ENCODE results near the gene HEPHL1. TPM values are rescaled to one million over a fixed set of nuclear protein-coding genes. Genes with fewer than 3 reads are reported as not detected.

The HEPHL1 gene
- total and polyA plus RNA-seq, 2 experiments from 2014 or later = 0.07 to 0.21 TPM

DNA sequence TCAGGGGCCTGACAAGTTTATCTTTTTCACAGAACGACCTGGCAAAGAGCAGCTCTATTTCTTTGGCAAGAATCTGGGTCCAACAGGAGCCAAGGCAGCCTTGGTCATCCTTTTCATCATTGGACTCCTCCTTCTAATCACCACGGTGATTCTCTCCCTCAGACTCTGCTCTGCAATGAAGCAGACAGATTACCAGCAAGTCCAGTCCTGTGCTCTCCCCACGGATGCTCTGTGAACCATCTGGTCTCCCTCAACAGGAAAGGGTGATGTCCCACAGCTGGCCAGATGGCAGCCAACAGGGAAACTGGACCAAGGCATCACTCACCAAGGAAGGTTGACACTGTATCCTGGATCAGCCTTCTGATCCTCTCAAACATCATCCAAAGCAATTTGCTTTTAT is 90.5 kb downstream of the HEPHL1 start (continued):
- TF ChIP-seq, protein P1, sequence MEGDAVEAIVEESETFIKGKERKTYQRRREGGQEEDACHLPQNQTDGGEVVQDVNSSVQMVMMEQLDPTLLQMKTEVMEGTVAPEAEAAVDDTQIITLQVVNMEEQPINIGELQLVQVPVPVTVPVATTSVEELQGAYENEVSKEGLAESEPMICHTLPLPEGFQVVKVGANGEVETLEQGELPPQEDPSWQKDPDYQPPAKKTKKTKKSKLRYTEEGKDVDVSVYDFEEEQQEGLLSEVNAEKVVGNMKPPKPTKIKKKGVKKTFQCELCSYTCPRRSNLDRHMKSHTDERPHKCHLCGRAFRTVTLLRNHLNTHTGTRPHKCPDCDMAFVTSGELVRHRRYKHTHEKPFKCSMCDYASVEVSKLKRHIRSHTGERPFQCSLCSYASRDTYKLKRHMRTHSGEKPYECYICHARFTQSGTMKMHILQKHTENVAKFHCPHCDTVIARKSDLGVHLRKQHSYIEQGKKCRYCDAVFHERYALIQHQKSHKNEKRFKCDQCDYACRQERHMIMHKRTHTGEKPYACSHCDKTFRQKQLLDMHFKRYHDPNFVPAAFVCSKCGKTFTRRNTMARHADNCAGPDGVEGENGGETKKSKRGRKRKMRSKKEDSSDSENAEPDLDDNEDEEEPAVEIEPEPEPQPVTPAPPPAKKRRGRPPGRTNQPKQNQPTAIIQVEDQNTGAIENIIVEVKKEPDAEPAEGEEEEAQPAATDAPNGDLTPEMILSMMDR (conservative IDR thresholded peaks at IDR 0.05; ENCODE audit: low read depth in 2 of 2) = no peak
- TF ChIP-seq POLR2AphosphoS5 (IDR thresholded peaks at IDR 0.05; ENCODE audit: low read depth) (no peak), STAT1 (IDR thresholded peaks at IDR 0.05; ENCODE audit: unreplicated experiment) (no peak), NANOG (IDR thresholded peaks at IDR 0.05; ENCODE audit: borderline replicate concordance) (no peak)

DNA sequence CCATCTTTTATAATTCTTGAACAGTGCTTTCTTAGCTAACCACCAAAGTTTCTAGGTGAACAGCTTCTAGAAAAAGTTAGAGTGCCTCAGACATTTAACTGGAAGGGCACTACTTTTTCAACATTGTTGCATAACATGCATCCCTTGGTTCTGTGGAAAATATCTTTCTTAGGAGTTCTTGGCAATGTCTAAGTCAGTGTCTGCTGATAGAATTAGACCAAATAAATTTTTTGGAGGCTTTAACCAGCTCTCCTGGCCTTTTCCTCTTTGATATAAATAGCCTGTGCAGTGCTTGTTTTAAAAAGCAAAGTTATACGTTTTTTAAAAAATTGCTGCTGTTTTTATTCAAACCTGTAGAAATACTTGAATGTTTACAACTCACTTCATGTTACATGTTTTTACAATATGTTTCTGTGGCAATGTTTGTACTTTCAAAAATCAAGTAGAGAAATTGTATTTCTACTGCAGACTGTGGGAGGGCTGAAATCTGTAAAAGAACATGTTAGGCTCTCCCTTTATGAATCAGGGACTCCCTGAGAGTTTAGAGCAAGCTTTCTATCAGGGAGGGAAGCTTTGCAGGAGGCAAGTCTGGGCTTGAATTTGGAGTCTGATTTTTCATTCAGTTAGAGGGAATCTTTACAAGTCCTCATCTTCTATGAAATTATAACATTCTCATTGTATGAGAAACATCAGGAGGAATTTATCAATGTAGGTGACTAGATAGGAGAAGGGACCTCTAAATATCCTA is 91.2 kb downstream of the HEPHL1 start:
- Histone ChIP-seq H3K79me2 (replicated peaks; ENCODE audit: insufficient read depth) (0 out of 2 replicates have a peak, but pooled peaks cover 2% of the 10 kb centered on the region), H3K4me2 (no peak overlapping the region), H2AFZ (peak overlapping the region; percentile 33; the same call in 1 of the 2 replicates), H3K27me3 (ENCODE audit: insufficient read depth) (no peaks in the 10 kb centered on the region), H4K20me1 (replicated peaks; ENCODE audit: insufficient read depth) (no peaks in the 10 kb centered on the region), H3K27ac (ENCODE audit: low read depth) (peak overlapping the region; percentile 28; the same call in 1 of the 2 replicates), H3K9me2 (ENCODE audit: insufficient read depth) (peaks cover 14% of the 10 kb centered on the region), H3K36me3 (ENCODE audit: insufficient read depth) (no peaks in the 10 kb centered on the region), H3K4me3 (no peak overlapping the region), H3K4me1 (ENCODE audit: insufficient read depth) (peaks cover 21% of the 10 kb centered on the region), H3F3A (replicated peaks; ENCODE audit: low read depth) (no peaks in the 10 kb centered on the region)
- no peak for TF ChIP-seq JUNB (IDR thresholded peaks at IDR 0.05; ENCODE audit: unreplicated experiment)
- no peak for TF ChIP-seq POLR2AphosphoS5 (IDR thresholded peaks at IDR 0.05; ENCODE audit: low read depth)
- TF ChIP-seq, protein P2, sequence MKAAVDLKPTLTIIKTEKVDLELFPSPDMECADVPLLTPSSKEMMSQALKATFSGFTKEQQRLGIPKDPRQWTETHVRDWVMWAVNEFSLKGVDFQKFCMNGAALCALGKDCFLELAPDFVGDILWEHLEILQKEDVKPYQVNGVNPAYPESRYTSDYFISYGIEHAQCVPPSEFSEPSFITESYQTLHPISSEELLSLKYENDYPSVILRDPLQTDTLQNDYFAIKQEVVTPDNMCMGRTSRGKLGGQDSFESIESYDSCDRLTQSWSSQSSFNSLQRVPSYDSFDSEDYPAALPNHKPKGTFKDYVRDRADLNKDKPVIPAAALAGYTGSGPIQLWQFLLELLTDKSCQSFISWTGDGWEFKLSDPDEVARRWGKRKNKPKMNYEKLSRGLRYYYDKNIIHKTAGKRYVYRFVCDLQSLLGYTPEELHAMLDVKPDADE (IDR thresholded peaks at IDR 0.05) = no peak
- no peak for TF ChIP-seq EZH2 (IDR thresholded peaks at IDR 0.05; ENCODE audit: low read depth, unreplicated experiment)
- TF ChIP-seq, protein P3, sequence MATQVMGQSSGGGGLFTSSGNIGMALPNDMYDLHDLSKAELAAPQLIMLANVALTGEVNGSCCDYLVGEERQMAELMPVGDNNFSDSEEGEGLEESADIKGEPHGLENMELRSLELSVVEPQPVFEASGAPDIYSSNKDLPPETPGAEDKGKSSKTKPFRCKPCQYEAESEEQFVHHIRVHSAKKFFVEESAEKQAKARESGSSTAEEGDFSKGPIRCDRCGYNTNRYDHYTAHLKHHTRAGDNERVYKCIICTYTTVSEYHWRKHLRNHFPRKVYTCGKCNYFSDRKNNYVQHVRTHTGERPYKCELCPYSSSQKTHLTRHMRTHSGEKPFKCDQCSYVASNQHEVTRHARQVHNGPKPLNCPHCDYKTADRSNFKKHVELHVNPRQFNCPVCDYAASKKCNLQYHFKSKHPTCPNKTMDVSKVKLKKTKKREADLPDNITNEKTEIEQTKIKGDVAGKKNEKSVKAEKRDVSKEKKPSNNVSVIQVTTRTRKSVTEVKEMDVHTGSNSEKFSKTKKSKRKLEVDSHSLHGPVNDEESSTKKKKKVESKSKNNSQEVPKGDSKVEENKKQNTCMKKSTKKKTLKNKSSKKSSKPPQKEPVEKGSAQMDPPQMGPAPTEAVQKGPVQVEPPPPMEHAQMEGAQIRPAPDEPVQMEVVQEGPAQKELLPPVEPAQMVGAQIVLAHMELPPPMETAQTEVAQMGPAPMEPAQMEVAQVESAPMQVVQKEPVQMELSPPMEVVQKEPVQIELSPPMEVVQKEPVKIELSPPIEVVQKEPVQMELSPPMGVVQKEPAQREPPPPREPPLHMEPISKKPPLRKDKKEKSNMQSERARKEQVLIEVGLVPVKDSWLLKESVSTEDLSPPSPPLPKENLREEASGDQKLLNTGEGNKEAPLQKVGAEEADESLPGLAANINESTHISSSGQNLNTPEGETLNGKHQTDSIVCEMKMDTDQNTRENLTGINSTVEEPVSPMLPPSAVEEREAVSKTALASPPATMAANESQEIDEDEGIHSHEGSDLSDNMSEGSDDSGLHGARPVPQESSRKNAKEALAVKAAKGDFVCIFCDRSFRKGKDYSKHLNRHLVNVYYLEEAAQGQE (IDR thresholded peaks at IDR 0.05; ENCODE audit: unreplicated experiment) = no peak
- no peak for TF ChIP-seq ZNF331 (CRISPR knock-in tag; IDR thresholded peaks at IDR 0.05; ENCODE audit: low read depth)
- TF ChIP-seq STAT1 (IDR thresholded peaks at IDR 0.05; ENCODE audit: unreplicated experiment) = no peak
- no peak for TF ChIP-seq NANOG (IDR thresholded peaks at IDR 0.05; ENCODE audit: borderline replicate concordance)
- peaks cover 6% of the 10 kb centered on the region for H3K9me3 Mint-ChIP-seq
- H3K27ac Mint-ChIP-seq = peak overlapping the region; percentile 87
- H3K4me1 Mint-ChIP-seq = peaks cover 21% of the 10 kb centered on the region
- peaks cover 4% of the 10 kb centered on the region for H3K27me3 Mint-ChIP-seq (ENCODE audit: insufficient read depth, low read depth, poor library complexity)
- ATAC-seq = no peak
- peaks cover 11% of the 10 kb centered on the region for H3K36me3 Mint-ChIP-seq (ENCODE audit: low read depth)
- no peak for DNase-seq (ENCODE audit: low spot score)
- H3K4me3 Mint-ChIP-seq = no peak overlapping the region
